B cell (primary cell): ENCODE results near the gene DTD1. TPM values are rescaled to one million over a fixed set of nuclear protein-coding genes. Genes with fewer than 3 reads are reported as not detected.

ENCODE experiments used
- ATAC-seq: fragments of 200-7000 bp; cut with Tn5 transposase; one replicate; pipeline ENCODE4 v1.10.0; 2021; ENCODE audit warnings: low read depth, mild to moderate bottlenecking, moderate number of reproducible peaks, moderate library complexity
- CTCF ChIA-PET: fragments of 350-600 bp; sonication (Branson Sonifier 250); formaldehyde crosslinking; loops from one replicate; lab custom pipeline; 2021; ENCODE audit warnings: antibody characterized with exemption, inconsistent platforms; lab: Charles Lee
- POLR2A ChIA-PET: fragments of 350-600 bp; sonication (Branson Sonifier 250); formaldehyde crosslinking; loops from one replicate; lab custom pipeline; 2021; ENCODE audit warnings: antibody characterized with exemption; lab: Charles Lee
- DNase-seq: peaks from one replicate; pipeline ENCODE4 v3.0.0; 2013
- H2AFZ ChIP-seq: 2 replicates; pipeline ENCODE4 v1.6.1; 2012; ENCODE audit warnings: mild to moderate bottlenecking, low read depth, low read length; ENCODE audit not compliant: insufficient read depth, poor library complexity, severe bottlenecking
- H3K27ac ChIP-seq, 2 donors: 1 replicate in 1 of 2; 2 replicates in 1 of 2; pipeline ENCODE4 v1.5.1; 2012 to 2013; ENCODE audit warnings: low read length in 2 of 2, mild to moderate bottlenecking in 2 of 2, moderate library complexity in 1 of 2
- H3K27me3 ChIP-seq, 4 experiments: fragments of 200-600 bp in 1 of 4; sonication (generic) in 1 of 4; replicated peaks in 1 of 4; 1 replicate in 2 of 4; 2 replicates in 2 of 4; pipeline versions ENCODE4 v1.6.1 to v1.7.0; 2013 to 2016; ENCODE audit warnings: low read length in 3 of 4, mild to moderate bottlenecking in 2 of 4, mixed read lengths in 1 of 4, moderate library complexity in 1 of 4; ENCODE audit not compliant: insufficient read depth in 4 of 4, control insufficient read depth in 3 of 4; ENCODE audit errors: control extremely low read depth in 1 of 4
- H3K36me3 ChIP-seq, 2 experiments: replicated peaks in 1 of 2; 1 replicate in 1 of 2; 2 replicates in 1 of 2; pipeline versions ENCODE4 v1.6.1 to v1.7.1; 2013; ENCODE audit warnings: low read length in 1 of 2; ENCODE audit not compliant: insufficient read depth in 2 of 2, control insufficient read depth in 1 of 2; ENCODE audit errors: control extremely low read depth in 1 of 2, extremely low read depth in 1 of 2
- H3K4me1 ChIP-seq, 2 donors: fragments of 200-600 bp in 1 of 2; sonication (generic) in 1 of 2; 1 replicate in 1 of 2; 2 replicates in 1 of 2; pipeline versions ENCODE4 v1.5.1 to v1.6.1; 2013 to 2017; ENCODE audit warnings: low read length in 2 of 2; ENCODE audit not compliant: control insufficient read depth in 2 of 2, insufficient read depth in 2 of 2
- H3K4me2 ChIP-seq: replicated peaks from 2 replicates; pipeline ENCODE3; 2012; ENCODE audit warnings: mild to moderate bottlenecking, low read depth, low read length; ENCODE audit not compliant: poor library complexity, severe bottlenecking
- H3K4me3 ChIP-seq, 5 experiments: fragments of 200-600 bp in 1 of 5; sonication (generic) in 1 of 5; 1 replicate in 3 of 5; 2 replicates in 2 of 5; pipeline versions ENCODE4 v1.5.1 to v1.7.0; 2011 to 2016; ENCODE audit warnings: low read length in 4 of 5, mild to moderate bottlenecking in 4 of 5, low read depth in 2 of 5, control low read depth in 1 of 5, moderate library complexity in 1 of 5; ENCODE audit not compliant: insufficient read depth in 1 of 5; ENCODE audit errors: control extremely low read depth in 1 of 5, extremely low read depth in 1 of 5
- H3K79me2 ChIP-seq: fragments of 200-600 bp; sonication (generic); one replicate; pipeline ENCODE4 v1.6.0; 2016; ENCODE audit warnings: low read length; ENCODE audit not compliant: control insufficient read depth, insufficient read depth
- H3K9ac ChIP-seq: fragments of 200-600 bp; sonication (generic); 2 replicates; pipeline ENCODE4 v1.6.1; 2017; ENCODE audit warnings: mild to moderate bottlenecking, low read length, moderate library complexity
- H3K9me3 ChIP-seq, 3 donors: one replicate each; pipeline versions ENCODE4 v1.6.1 to v1.7.1; 2013; ENCODE audit warnings: low read length in 2 of 3; ENCODE audit not compliant: control insufficient read depth in 2 of 3, insufficient read depth in 1 of 3; ENCODE audit errors: control extremely low read depth in 1 of 3
- H4K20me1 ChIP-seq: 2 replicates; pipeline ENCODE4 v1.6.0; 2012; ENCODE audit warnings: mild to moderate bottlenecking, low read length; ENCODE audit not compliant: insufficient read depth, control insufficient read depth, poor library complexity, severe bottlenecking
- H3K27ac Mint-ChIP-seq: one replicate; pipeline ENCODE4 v1.8.0; 2021; ENCODE audit warnings: mixed read lengths
- H3K27me3 Mint-ChIP-seq: one replicate; pipeline ENCODE4 v1.8.0; 2021; ENCODE audit warnings: mixed read lengths
- H3K4me1 Mint-ChIP-seq: one replicate; pipeline ENCODE4 v1.8.0; 2021; ENCODE audit warnings: mixed read lengths
- H3K4me3 Mint-ChIP-seq: one replicate; pipeline ENCODE4 v1.8.0; 2021; ENCODE audit warnings: mixed read lengths
- H3K9me3 Mint-ChIP-seq: one replicate; pipeline ENCODE4 v1.8.0; 2022; ENCODE audit warnings: mixed read lengths; ENCODE audit not compliant: insufficient read depth
- EZH2 ChIP-seq: IDR thresholded peaks from 2 replicates; pipeline ENCODE4 v1.6.1; 2012; ENCODE audit warnings: borderline replicate concordance, low read depth, mild to moderate bottlenecking, moderate library complexity, low read length; ENCODE audit not compliant: insufficient read depth, poor library complexity, severe bottlenecking
- WGBS: methylation state at CpG from one replicate; pipeline ENCODE4 v1.1.5; 2013; ENCODE audit warnings: missing lambda C conversion rate; ENCODE audit not compliant: insufficient coverage; 5-methylcytosine and 5-hydroxymethylcytosine counted together
- intact Hi-C: fragments of 100-400 bp; cut with micrococcal nuclease; formaldehyde crosslinking; loops from one replicate; pipeline ENCODE4 v1.10.0; 2022
- polyA plus RNA-seq: library from polyadenylated mRNA; depleted of rRNA; stranded (reverse); fragments of >200 nt; gene quantifications from 2 replicates; pipeline ENCODE4 v1.2.3, GENCODE V29; 2012
- total RNA-seq, 2 donors: library from RNA; stranded (reverse); fragments of 120-200 nt in 1 of 2; gene quantifications; 1 replicate in 1 of 2; 2 replicates in 1 of 2; pipeline versions ENCODE4 v1.2.3 to v1.2.4, GENCODE V29; 2013 to 2022
- TF ChIP-seq, protein P1 (sequence below): fragments of 200-600 bp; IDR thresholded peaks from one replicate; pipeline ENCODE4 v1.8.0; 2022; ENCODE audit warnings: antibody characterized with exemption, mild to moderate bottlenecking

The DTD1 gene
- total and polyA plus RNA-seq, 2 donors (not counting 1 experiment from before 2014, with no cell fraction given): 18.7 to 20.4 TPM

- H3K36me3 ChIP-seq: no peaks in the 10 kb centered on the region
- no peaks in the 10 kb centered on the region for H3K27me3 ChIP-seq
- H3K9ac ChIP-seq: no peak overlapping the region
- ChIA-PET CTCF (no interaction called here), POLR2A (no interaction called here)
- Mint-ChIP-seq H3K27me3 (no peaks in the 10 kb centered on the region), H3K4me3 (no peak overlapping the region), H3K27ac (no peak overlapping the region), H3K9me3 (no peaks in the 10 kb centered on the region), H3K4me1 (peaks cover 7% of the 10 kb centered on the region)
- no peaks in the 10 kb centered on the region for H3K4me1 ChIP-seq
- no peaks in the 10 kb centered on the region for H4K20me1 ChIP-seq
- intact Hi-C loops: no loop called here
- no peak overlapping the region for H3K27ac ChIP-seq
- no peak overlapping the region for H3K4me3 ChIP-seq
- no peak overlapping the region for H2AFZ ChIP-seq
- no peak for TF ChIP-seq EZH2
- TF ChIP-seq, protein P1, sequence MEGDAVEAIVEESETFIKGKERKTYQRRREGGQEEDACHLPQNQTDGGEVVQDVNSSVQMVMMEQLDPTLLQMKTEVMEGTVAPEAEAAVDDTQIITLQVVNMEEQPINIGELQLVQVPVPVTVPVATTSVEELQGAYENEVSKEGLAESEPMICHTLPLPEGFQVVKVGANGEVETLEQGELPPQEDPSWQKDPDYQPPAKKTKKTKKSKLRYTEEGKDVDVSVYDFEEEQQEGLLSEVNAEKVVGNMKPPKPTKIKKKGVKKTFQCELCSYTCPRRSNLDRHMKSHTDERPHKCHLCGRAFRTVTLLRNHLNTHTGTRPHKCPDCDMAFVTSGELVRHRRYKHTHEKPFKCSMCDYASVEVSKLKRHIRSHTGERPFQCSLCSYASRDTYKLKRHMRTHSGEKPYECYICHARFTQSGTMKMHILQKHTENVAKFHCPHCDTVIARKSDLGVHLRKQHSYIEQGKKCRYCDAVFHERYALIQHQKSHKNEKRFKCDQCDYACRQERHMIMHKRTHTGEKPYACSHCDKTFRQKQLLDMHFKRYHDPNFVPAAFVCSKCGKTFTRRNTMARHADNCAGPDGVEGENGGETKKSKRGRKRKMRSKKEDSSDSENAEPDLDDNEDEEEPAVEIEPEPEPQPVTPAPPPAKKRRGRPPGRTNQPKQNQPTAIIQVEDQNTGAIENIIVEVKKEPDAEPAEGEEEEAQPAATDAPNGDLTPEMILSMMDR: no peak
- H3K4me2 ChIP-seq: no peak overlapping the region
- 90% methylated on average over 5 of the region's 5 CpGs for WGBS
- H3K79me2 ChIP-seq: no peaks in the 10 kb centered on the region
- no peaks in the 10 kb centered on the region for H3K9me3 ChIP-seq
- DNase-seq (no peak), ATAC-seq (no peak)
Measured at GRCh38 chr20:18685406-18685805, 97.6 kb downstream of the DTD1 start.

- Mint-ChIP-seq H3K4me3 (no peak overlapping the region), H3K27me3 (no peaks in the 10 kb centered on the region), H3K9me3 (no peaks in the 10 kb centered on the region), H3K4me1 (peaks cover 7% of the 10 kb centered on the region), H3K27ac (no peak overlapping the region)
- H4K20me1 ChIP-seq: no peaks in the 10 kb centered on the region
- DNase-seq (no peak), ATAC-seq (no peak)
- H3K9me3 ChIP-seq: no peaks in the 10 kb centered on the region
- intact Hi-C loops: no loop called here
- no peaks in the 10 kb centered on the region for H3K27me3 ChIP-seq
- H3K4me3 ChIP-seq: no peak overlapping the region
- H2AFZ ChIP-seq: no peak overlapping the region
- H3K4me2 ChIP-seq: no peak overlapping the region
- no peak overlapping the region for H3K9ac ChIP-seq
- H3K36me3 ChIP-seq: no peaks in the 10 kb centered on the region
- no peak overlapping the region for H3K27ac ChIP-seq
- POLR2A ChIA-PET: interaction anchor here (0.6 kb wide), 1 partner anchor 118 kb away, joined by 5 read pairs; no protein-coding TSS in a partner anchor
- CTCF ChIA-PET: no interaction called here
- H3K79me2 ChIP-seq: no peaks in the 10 kb centered on the region
- WGBS: no CpG with 5 or more reads among the region's 1 CpG
- TF ChIP-seq, protein P1: no peak
- TF ChIP-seq EZH2: no peak
- H3K4me1 ChIP-seq: no peaks in the 10 kb centered on the region
Measured at GRCh38 chr20:18686696-18687095, 98.8 kb downstream of the DTD1 start.
